Progenitor cell of endocrine pancreas (in vitro differentiated cells): ENCODE data around the gene ABCG4. TPM values are rescaled to one million over a fixed set of nuclear protein-coding genes. Genes with fewer than 3 reads are reported as not detected.

Source experiments
- DNase-seq: peaks from one replicate; pipeline ENCODE4 v3.0.0; 2021; ENCODE audit warnings: low spot score; ENCODE audit not compliant: unreplicated experiment
- H3K27ac Mint-ChIP-seq: 2 replicates; pipeline ENCODE4 v1.8.0; 2021; ENCODE audit warnings: mild to moderate bottlenecking, moderate library complexity, mixed read lengths
- H3K27me3 Mint-ChIP-seq: 2 replicates; pipeline ENCODE4 v1.8.0; 2021; ENCODE audit warnings: mixed read lengths
- H3K36me3 Mint-ChIP-seq: 2 replicates; pipeline ENCODE4 v1.8.0; 2022; ENCODE audit warnings: mixed read lengths; ENCODE audit not compliant: insufficient read depth
- H3K4me1 Mint-ChIP-seq: 2 replicates; pipeline ENCODE4 v1.8.0; 2021; ENCODE audit warnings: low read depth, mixed read lengths
- H3K4me3 Mint-ChIP-seq: 2 replicates; pipeline ENCODE4 v1.8.0; 2021; ENCODE audit warnings: low read depth, mild to moderate bottlenecking, moderate library complexity, mixed read lengths
- H3K9me3 Mint-ChIP-seq: 2 replicates; pipeline ENCODE4 v1.8.0; 2021; ENCODE audit warnings: low read depth, mixed read lengths
- CTCF ChIP-seq: fragments of 200-600 bp; sonication (generic); IDR thresholded peaks from one replicate; pipeline ENCODE4 v1.5.0; 2021; ENCODE audit warnings: antibody characterized with exemption, mild to moderate bottlenecking; ENCODE audit not compliant: unreplicated experiment
- total RNA-seq: library from RNA; stranded (reverse); gene quantifications from 2 replicates; pipeline ENCODE4 v1.2.1, GENCODE V29; 2021

ABCG4 gene
- total RNA-seq, 1 donor from 2014 or later = 0.53 TPM

DNA sequence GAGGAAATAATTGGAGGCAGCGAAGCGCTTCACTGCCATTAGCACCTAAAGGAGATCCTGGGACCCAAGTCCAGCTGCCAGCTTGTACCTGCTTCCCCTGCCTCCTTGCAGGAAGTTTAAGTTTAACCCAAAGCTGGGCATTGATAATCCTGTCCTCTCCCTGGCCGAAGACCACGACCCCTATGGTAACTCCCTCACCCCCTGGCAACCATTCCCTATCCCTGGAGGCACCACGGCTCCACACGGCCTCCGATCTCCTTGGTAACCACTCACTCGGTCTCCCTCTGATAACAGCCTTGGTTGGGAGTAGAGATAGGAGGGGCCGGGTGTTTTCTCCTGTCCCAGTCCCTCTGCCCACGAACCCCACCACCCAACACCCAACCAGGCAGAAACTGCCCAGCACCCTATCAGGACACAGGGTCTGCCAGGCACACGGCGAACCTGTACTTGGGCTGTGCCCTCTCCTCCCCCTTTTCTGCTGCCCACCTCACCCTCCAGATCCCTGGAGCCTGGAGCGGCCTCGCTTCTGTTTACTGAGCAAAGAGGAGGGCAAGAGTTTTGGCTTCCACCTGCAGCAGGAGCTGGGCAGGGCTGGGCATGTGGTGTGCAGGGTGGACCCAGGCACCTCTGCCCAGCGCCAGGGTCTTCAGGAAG, 37.3 kb downstream of the ABCG4 start:
- Mint-ChIP-seq H3K36me3 (peaks cover 2% of the 10 kb centered on the region), H3K4me3 (peak overlapping the region; percentile 24), H3K27ac (no peak overlapping the region), H3K27me3 (no peaks in the 10 kb centered on the region), H3K4me1 (peaks cover 16% of the 10 kb centered on the region), H3K9me3 (no peaks in the 10 kb centered on the region)
- DNase-seq = no peak
- no peak for TF ChIP-seq CTCF

GRCh38 chr11:119187123-119187892, 38.5 kb downstream of the ABCG4 start:
- Mint-ChIP-seq H3K27ac (no peak overlapping the region), H3K9me3 (no peaks in the 10 kb centered on the region)
- no peak for TF ChIP-seq CTCF

GRCh38 chr11:119188067-119188466, 39.2 kb downstream of the ABCG4 start:
- no peak for DNase-seq
- no peak for TF ChIP-seq CTCF
- peaks cover 2% of the 10 kb centered on the region for H3K36me3 Mint-ChIP-seq
- peaks cover 16% of the 10 kb centered on the region for H3K4me1 Mint-ChIP-seq
- no peak overlapping the region for H3K4me3 Mint-ChIP-seq
- H3K27ac Mint-ChIP-seq = peak overlapping the region; percentile 64
- no peaks in the 10 kb centered on the region for H3K27me3 Mint-ChIP-seq
- H3K9me3 Mint-ChIP-seq = no peaks in the 10 kb centered on the region

More at GRCh38 chr11:119187123-119187892, 38.5 kb downstream of the ABCG4 start:
- no peak for DNase-seq
- no peak overlapping the region for H3K4me3 Mint-ChIP-seq
- peaks cover 16% of the 10 kb centered on the region for H3K4me1 Mint-ChIP-seq
- no peaks in the 10 kb centered on the region for H3K27me3 Mint-ChIP-seq
- H3K36me3 Mint-ChIP-seq = peaks cover 2% of the 10 kb centered on the region

GRCh38 chr11:119188887-119189286, 40.0 kb downstream of the ABCG4 start:
- no peaks in the 10 kb centered on the region for H3K27me3 Mint-ChIP-seq
- peaks cover under 1% of the 10 kb centered on the region for H3K36me3 Mint-ChIP-seq
- no peak overlapping the region for H3K4me3 Mint-ChIP-seq
- no peak overlapping the region for H3K27ac Mint-ChIP-seq
- TF ChIP-seq CTCF = no peak
- DNase-seq = no peak
- no peaks in the 10 kb centered on the region for H3K9me3 Mint-ChIP-seq
- H3K4me1 Mint-ChIP-seq = peaks cover 16% of the 10 kb centered on the region

- H3K27ac Mint-ChIP-seq = no peak overlapping the region
- peaks cover 16% of the 10 kb centered on the region for H3K4me1 Mint-ChIP-seq
- H3K36me3 Mint-ChIP-seq = no peaks in the 10 kb centered on the region
- H3K4me3 Mint-ChIP-seq = no peak overlapping the region
- DNase-seq = no peak
- H3K9me3 Mint-ChIP-seq = no peaks in the 10 kb centered on the region
- no peaks in the 10 kb centered on the region for H3K27me3 Mint-ChIP-seq
- TF ChIP-seq CTCF = no peak
Measured at GRCh38 chr11:119189393-119189792, 40.5 kb downstream of the ABCG4 start.
